Mesenchymal stem cell (in vitro differentiated cells and primary cell): Measurements from ENCODE around the gene DCDC2B.

Source experiments
- DNase-seq: peaks from one replicate; pipeline ENCODE4 v3.0.0-alpha.2; 2013
- H2AFZ ChIP-seq: one replicate; pipeline ENCODE4 v1.6.1; 2013; ENCODE audit warnings: low read depth, mild to moderate bottlenecking, control low read depth, inconsistent platforms, low read length, moderate library complexity
- H2AK5ac ChIP-seq: 2 replicates; pipeline ENCODE4 v1.6.1; 2013; ENCODE audit warnings: low read length, moderate library complexity, mild to moderate bottlenecking, inconsistent platforms; ENCODE audit not compliant: severe bottlenecking
- H2BK120ac ChIP-seq: one replicate; pipeline ENCODE4 v1.6.1; 2013; ENCODE audit warnings: low read depth, mild to moderate bottlenecking, inconsistent platforms, low read length, moderate library complexity
- H2BK12ac ChIP-seq, 2 experiments: one replicate each; pipeline ENCODE4 v1.6.1; 2013; ENCODE audit warnings: inconsistent platforms in 2 of 2, low read length in 2 of 2, mild to moderate bottlenecking in 2 of 2, moderate library complexity in 2 of 2, control low read depth in 1 of 2
- H2BK15ac ChIP-seq: one replicate; pipeline ENCODE4 v1.6.1; 2013; ENCODE audit warnings: mild to moderate bottlenecking, low read depth, inconsistent platforms; ENCODE audit not compliant: poor library complexity, severe bottlenecking
- H2BK5ac ChIP-seq: 2 replicates; pipeline ENCODE4 v1.6.1; 2013; ENCODE audit warnings: low read depth, mild to moderate bottlenecking, low read length, control low read depth, inconsistent platforms; ENCODE audit not compliant: poor library complexity, severe bottlenecking
- H3K14ac ChIP-seq, 2 experiments: one replicate each; pipeline ENCODE4 v1.6.1; 2013; ENCODE audit warnings: inconsistent platforms in 2 of 2, low read length in 2 of 2, control low read depth in 1 of 2, mild to moderate bottlenecking in 1 of 2, moderate library complexity in 1 of 2
- H3K18ac ChIP-seq, 2 experiments: one replicate each; pipeline ENCODE4 v1.6.1; 2013; ENCODE audit warnings: inconsistent platforms in 2 of 2, low read length in 2 of 2, control low read depth in 1 of 2, low read depth in 1 of 2, mild to moderate bottlenecking in 1 of 2
- H3K23ac ChIP-seq, 2 experiments: one replicate each; pipeline ENCODE4 v1.6.1; 2013; ENCODE audit warnings: inconsistent platforms in 2 of 2, low read length in 2 of 2, mild to moderate bottlenecking in 2 of 2, moderate library complexity in 2 of 2, control low read depth in 1 of 2
- H3K27ac ChIP-seq: 2 replicates; pipeline ENCODE4 v1.5.1; 2013; ENCODE audit warnings: mild to moderate bottlenecking, moderate library complexity, low read length, control low read depth, inconsistent platforms; ENCODE audit not compliant: poor library complexity, severe bottlenecking
- H3K27me3 ChIP-seq, 2 experiments: 2 replicates each; pipeline versions ENCODE4 v1.6.1 to v1.7.0; 2013; ENCODE audit warnings: low read length in 2 of 2, mild to moderate bottlenecking in 2 of 2, moderate library complexity in 2 of 2, control low read depth in 1 of 2, inconsistent platforms in 1 of 2; ENCODE audit not compliant: control insufficient read depth in 1 of 2, insufficient read depth in 1 of 2
- H3K36me3 ChIP-seq, 2 experiments: 2 replicates each; pipeline versions ENCODE4 v1.6.1 to v1.7.0; 2013; ENCODE audit warnings: low read length in 2 of 2, control low read depth in 1 of 2, inconsistent platforms in 1 of 2, low read depth in 1 of 2, mild to moderate bottlenecking in 1 of 2; ENCODE audit not compliant: insufficient read depth in 2 of 2, control insufficient read depth in 1 of 2
- H3K4ac ChIP-seq, 2 experiments: one replicate each; pipeline ENCODE4 v1.6.1; 2013; ENCODE audit warnings: inconsistent platforms in 2 of 2, low read length in 2 of 2, mild to moderate bottlenecking in 2 of 2, moderate library complexity in 2 of 2, control low read depth in 1 of 2, low read depth in 1 of 2
- H3K4me1 ChIP-seq: 2 replicates; pipeline ENCODE4 v1.6.1; 2013; ENCODE audit warnings: low read depth, low read length, control low read depth; ENCODE audit not compliant: control insufficient read depth, insufficient read depth
- H3K4me2 ChIP-seq: 2 replicates; pipeline ENCODE4 v1.6.1; 2013; ENCODE audit warnings: low read length, mild to moderate bottlenecking, inconsistent platforms; ENCODE audit not compliant: poor library complexity, severe bottlenecking
- H3K4me3 ChIP-seq, 2 experiments: 2 replicates each; pipeline versions ENCODE4 v1.5.1 to v1.7.0; 2013; ENCODE audit warnings: low read length in 2 of 2, mild to moderate bottlenecking in 2 of 2, control low read depth in 1 of 2, low read depth in 1 of 2; ENCODE audit not compliant: insufficient read depth in 1 of 2
- H3K79me1 ChIP-seq: replicated peaks from 2 replicates; pipeline ENCODE4 v1.6.1; 2013; ENCODE audit warnings: mild to moderate bottlenecking, control low read depth, low read length, inconsistent platforms; ENCODE audit not compliant: poor library complexity, severe bottlenecking
- H3K9ac ChIP-seq: 2 replicates; pipeline ENCODE4 v1.7.0; 2013; ENCODE audit warnings: mild to moderate bottlenecking, low read length, moderate library complexity
- H3K9me3 ChIP-seq: 2 replicates; pipeline ENCODE4 v1.7.0; 2013; ENCODE audit warnings: mild to moderate bottlenecking, low read length; ENCODE audit not compliant: control insufficient read depth
- H4K8ac ChIP-seq: one replicate; pipeline ENCODE4 v1.6.1; 2013; ENCODE audit warnings: inconsistent platforms, mild to moderate bottlenecking, low read length, moderate library complexity
- H4K91ac ChIP-seq: one replicate; pipeline ENCODE4 v1.6.1; 2013; ENCODE audit warnings: mild to moderate bottlenecking, low read length, inconsistent platforms
- WGBS: methylation state at CpG from one replicate; pipeline ENCODE4 v1.1.7; 2013; ENCODE audit warnings: mixed read lengths; 5-methylcytosine and 5-hydroxymethylcytosine counted together

Gene DCDC2B

GRCh38 chr1:32181563-32181962 is 27.3 kb upstream of the DCDC2B start:
- Histone ChIP-seq H3K14ac (no peak overlapping the region), H3K4me2 (peak overlapping the region; percentile 89), H3K27me3 (no peaks in the 10 kb centered on the region), H3K79me1 (peaks cover 5% of the 10 kb centered on the region), H3K23ac (no peak overlapping the region), H3K9ac (peak overlapping the region; percentile 100), H3K4me1 (peaks cover 18% of the 10 kb centered on the region), H2BK15ac (no peak overlapping the region), H3K18ac (no peak overlapping the region), H2AK5ac (no peak overlapping the region), H3K9me3 (no peaks in the 10 kb centered on the region), H3K27ac (no peak overlapping the region), H3K36me3 (peaks cover 27 to 50% of the 10 kb centered on the region in 2 experiments), H2AFZ (no peak overlapping the region), H2BK12ac (no peak overlapping the region), H3K4ac (no peak overlapping the region), H2BK120ac (no peak overlapping the region), H3K4me3 (peak overlapping the region in 1 of 2 experiments; percentile 96), H4K8ac (no peak overlapping the region), H2BK5ac (no peak overlapping the region), H4K91ac (no peak overlapping the region)
- no peak for DNase-seq
- 94% methylated on average over 5 of the region's 5 CpGs for WGBS

GRCh38 chr1:32182060-32182459 is 26.8 kb upstream of the DCDC2B start:
- H3K79me1 ChIP-seq = peaks cover 5% of the 10 kb centered on the region
- peak overlapping the region in 1 of 2 experiments; percentile 37 for H3K18ac ChIP-seq
- no peaks in the 10 kb centered on the region for H3K9me3 ChIP-seq
- H2AFZ ChIP-seq = no peak overlapping the region
- peaks cover 30 to 53% of the 10 kb centered on the region in 2 experiments for H3K36me3 ChIP-seq
- no peak overlapping the region for H2BK15ac ChIP-seq
- peak overlapping the region; percentile 15 for H2BK120ac ChIP-seq
- H4K8ac ChIP-seq = no peak overlapping the region
- no peak overlapping the region for H3K4ac ChIP-seq
- peak overlapping the region in 1 of 2 experiments; percentile 34 for H3K23ac ChIP-seq
- H3K4me2 ChIP-seq = peak overlapping the region; percentile 18
- H2BK12ac ChIP-seq = no peak overlapping the region
- H2AK5ac ChIP-seq = no peak overlapping the region
- H3K27ac ChIP-seq = no peak overlapping the region
- H3K4me3 ChIP-seq = peak overlapping the region; percentile 1 to 96
- no peak for DNase-seq
- H3K14ac ChIP-seq = no peak overlapping the region
- peak overlapping the region; percentile 100 for H3K9ac ChIP-seq
- 98% methylated on average over 6 of the region's 6 CpGs for WGBS
- no peak overlapping the region for H2BK5ac ChIP-seq
- H4K91ac ChIP-seq = no peak overlapping the region
- no peaks in the 10 kb centered on the region for H3K27me3 ChIP-seq
- H3K4me1 ChIP-seq = peaks cover 18% of the 10 kb centered on the region

- Histone ChIP-seq H3K14ac (no peak overlapping the region), H3K18ac (no peak overlapping the region), H3K4me2 (no peak overlapping the region), H3K27me3 (no peaks in the 10 kb centered on the region), H3K9me3 (no peaks in the 10 kb centered on the region), H4K8ac (no peak overlapping the region), H3K4me3 (peak overlapping the region in 1 of 2 experiments; percentile 46), H2BK12ac (no peak overlapping the region), H2BK5ac (no peak overlapping the region), H3K4ac (no peak overlapping the region), H2BK120ac (no peak overlapping the region), H3K27ac (no peak overlapping the region), H3K36me3 (peaks cover 51 to 79% of the 10 kb centered on the region in 2 experiments), H3K23ac (no peak overlapping the region), H2AK5ac (no peak overlapping the region), H3K79me1 (peaks cover 16% of the 10 kb centered on the region), H2BK15ac (no peak overlapping the region), H2AFZ (no peak overlapping the region), H4K91ac (no peak overlapping the region), H3K9ac (no peak overlapping the region), H3K4me1 (peaks cover 18% of the 10 kb centered on the region)
- DNase-seq = no peak
Measured at GRCh38 chr1:32184650-32185049, 24.2 kb upstream of the DCDC2B start.

- Histone ChIP-seq H3K27me3 (no peaks in the 10 kb centered on the region), H3K36me3 (peaks cover 65 to 87% of the 10 kb centered on the region in 2 experiments), H2BK5ac (no peak overlapping the region), H3K79me1 (peaks cover 22% of the 10 kb centered on the region), H3K4ac (no peak overlapping the region), H2BK12ac (no peak overlapping the region), H3K27ac (no peak overlapping the region), H4K8ac (no peak overlapping the region), H2BK15ac (no peak overlapping the region), H3K4me3 (no peak overlapping the region), H2AK5ac (no peak overlapping the region), H4K91ac (no peak overlapping the region), H3K9ac (peak overlapping the region; percentile 14), H3K9me3 (no peaks in the 10 kb centered on the region), H3K18ac (no peak overlapping the region), H3K4me1 (peaks cover 17% of the 10 kb centered on the region), H3K23ac (no peak overlapping the region), H3K4me2 (no peak overlapping the region), H3K14ac (no peak overlapping the region), H2AFZ (no peak overlapping the region), H2BK120ac (no peak overlapping the region)
- WGBS = 98% methylated on average over 2 of the region's 2 CpGs
- no peak for DNase-seq
Measured at GRCh38 chr1:32186077-32186476, 22.8 kb upstream of the DCDC2B start.
